HG02571 (cell line): ENCODE results near the gene MAPK8IP3.
"Not testable (repeated sequence)": the region's sequence is repeated elsewhere in the genome, so short reads cannot be mapped to it uniquely, and the experiment has no call there.

Experiments
- ATAC-seq: cut with Tn5 transposase; IDR thresholded peaks from one replicate; pipeline ENCODE4 v1.9.1; 2021; ENCODE audit warnings: mild to moderate bottlenecking, moderate library complexity; ENCODE audit not compliant: unreplicated experiment

MAPK8IP3 gene

GRCh38 chr16:1784977-1785845 lies 79.2 kb downstream of the MAPK8IP3 start:
- ATAC-seq = no peak

- ATAC-seq = no peak
These were observed 79.8 kb downstream of the MAPK8IP3 start for GRCh38 chr16:1785846-1786170.

- no peak for ATAC-seq
These were observed 80.5 kb downstream of the MAPK8IP3 start for GRCh38 chr16:1786242-1787055.

GRCh38 chr16:1787056-1787321 lies 81.0 kb downstream of the MAPK8IP3 start:
- ATAC-seq = no peak

GRCh38 chr16:1787322-1788094 lies 81.5 kb downstream of the MAPK8IP3 start:
- ATAC-seq = no peak

GRCh38 chr16:1788095-1788707 lies 82.2 kb downstream of the MAPK8IP3 start:
- no peak for ATAC-seq

- no peak for ATAC-seq
These were observed 82.7 kb downstream of the MAPK8IP3 start for GRCh38 chr16:1788708-1789100.

- no peak for ATAC-seq
These were observed 83.6 kb downstream of the MAPK8IP3 start for GRCh38 chr16:1789643-1790045.

- ATAC-seq = no peak
These were observed 84.2 kb downstream of the MAPK8IP3 start for GRCh38 chr16:1790261-1790610.

GRCh38 chr16:1790611-1791255 lies 84.7 kb downstream of the MAPK8IP3 start:
- ATAC-seq = no peak

GRCh38 chr16:1791256-1791942 lies 85.4 kb downstream of the MAPK8IP3 start:
- ATAC-seq = no peak

- ATAC-seq = no peak
These were observed 86.2 kb downstream of the MAPK8IP3 start for GRCh38 chr16:1791943-1792812.

GRCh38 chr16:1792836-1793577 lies 87.0 kb downstream of the MAPK8IP3 start:
- no peak for ATAC-seq

GRCh38 chr16:1793578-1794220 lies 87.7 kb downstream of the MAPK8IP3 start, which contains the start of gene IGFALS:
IGFALS (minus strand) TSS chr16:1793705; CDS start chr16:1793652, 53 bp downstream.
- no peak for ATAC-seq

- ATAC-seq = no peak
These were observed 88.4 kb downstream of the MAPK8IP3 start for GRCh38 chr16:1794221-1794871.

GRCh38 chr16:1794908-1795666 lies 89.1 kb downstream of the MAPK8IP3 start:
- no peak for ATAC-seq

- not testable (repeated sequence) for ATAC-seq
These were observed 93.3 kb downstream of the MAPK8IP3 start for GRCh38 chr16:1799263-1799662.
